Neural cell (in vitro differentiated cells): ENCODE data around the gene PPFIA4.

Source experiments
- EP300 ChIP-seq: fragments of 450-650 bp; conservative IDR thresholded peaks from 2 replicates; pipeline ENCODE4 v1.6.1; 2014; ENCODE audit warnings: antibody characterized with exemption, mild to moderate bottlenecking, moderate library complexity; ENCODE audit not compliant: poor library complexity, severe bottlenecking
- EZH2 ChIP-seq: fragments of 200-600, 300-800 bp; shearing (Covaris generic), sonication (generic); IDR thresholded peaks from 2 replicates; pipeline ENCODE4 v1.6.1; 2014; ENCODE audit warnings: antibody characterized with exemption, low read length, borderline replicate concordance, mild to moderate bottlenecking; ENCODE audit not compliant: insufficient read depth, poor library complexity, severe bottlenecking
- POLR2AphosphoS5 ChIP-seq: IDR thresholded peaks from 2 replicates; pipeline ENCODE4 v1.6.1; 2012
- RAD21 ChIP-seq: fragments of 450-650 bp; conservative IDR thresholded peaks from 2 replicates; pipeline ENCODE4 v1.6.1; 2014; ENCODE audit warnings: antibody characterized with exemption, mild to moderate bottlenecking, moderate library complexity
- SMC3 ChIP-seq: fragments of 450-650 bp; conservative IDR thresholded peaks from 2 replicates; pipeline ENCODE4 v1.6.1; 2014; ENCODE audit warnings: antibody characterized with exemption, mild to moderate bottlenecking, moderate library complexity; ENCODE audit not compliant: poor library complexity
- TAF1 ChIP-seq: IDR thresholded peaks from 2 replicates; pipeline ENCODE4 v1.6.1; 2012; ENCODE audit warnings: low read depth
- TF ChIP-seq, protein P1 (sequence below): fragments of 450-650 bp; IDR thresholded peaks from 2 replicates; pipeline ENCODE4 v1.5.1; 2014; ENCODE audit warnings: antibody characterized with exemption, mild to moderate bottlenecking, moderate library complexity; ENCODE audit not compliant: poor library complexity, severe bottlenecking
- TF ChIP-seq, protein P2 (sequence below): IDR thresholded peaks from 2 replicates; pipeline ENCODE4 v1.6.1; 2012; ENCODE audit warnings: borderline replicate concordance

DNA sequence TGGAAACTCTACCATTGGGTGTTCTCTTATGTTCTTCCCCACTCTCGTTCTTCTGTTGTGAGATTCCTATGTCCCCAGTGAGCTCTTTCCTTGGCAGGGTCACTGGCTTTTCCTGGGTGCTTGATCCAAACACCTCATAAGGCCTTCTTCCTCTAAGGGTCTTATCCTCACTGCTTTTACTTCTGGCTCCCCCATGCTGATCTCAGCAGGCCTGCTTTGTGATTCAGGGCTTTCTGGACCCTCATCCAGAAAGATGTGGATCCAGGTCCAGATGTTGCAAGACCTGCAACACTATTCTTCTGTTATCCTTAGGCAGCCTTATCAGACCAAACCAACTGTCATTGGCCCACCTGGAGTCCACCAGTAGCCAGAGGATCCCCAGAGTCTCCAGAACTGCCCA lies 70.7 kb downstream of the PPFIA4 start:
- TF ChIP-seq, protein P1, sequence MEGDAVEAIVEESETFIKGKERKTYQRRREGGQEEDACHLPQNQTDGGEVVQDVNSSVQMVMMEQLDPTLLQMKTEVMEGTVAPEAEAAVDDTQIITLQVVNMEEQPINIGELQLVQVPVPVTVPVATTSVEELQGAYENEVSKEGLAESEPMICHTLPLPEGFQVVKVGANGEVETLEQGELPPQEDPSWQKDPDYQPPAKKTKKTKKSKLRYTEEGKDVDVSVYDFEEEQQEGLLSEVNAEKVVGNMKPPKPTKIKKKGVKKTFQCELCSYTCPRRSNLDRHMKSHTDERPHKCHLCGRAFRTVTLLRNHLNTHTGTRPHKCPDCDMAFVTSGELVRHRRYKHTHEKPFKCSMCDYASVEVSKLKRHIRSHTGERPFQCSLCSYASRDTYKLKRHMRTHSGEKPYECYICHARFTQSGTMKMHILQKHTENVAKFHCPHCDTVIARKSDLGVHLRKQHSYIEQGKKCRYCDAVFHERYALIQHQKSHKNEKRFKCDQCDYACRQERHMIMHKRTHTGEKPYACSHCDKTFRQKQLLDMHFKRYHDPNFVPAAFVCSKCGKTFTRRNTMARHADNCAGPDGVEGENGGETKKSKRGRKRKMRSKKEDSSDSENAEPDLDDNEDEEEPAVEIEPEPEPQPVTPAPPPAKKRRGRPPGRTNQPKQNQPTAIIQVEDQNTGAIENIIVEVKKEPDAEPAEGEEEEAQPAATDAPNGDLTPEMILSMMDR = no peak
- TF ChIP-seq TAF1 (no peak), POLR2AphosphoS5 (no peak), EZH2 (no peak), RAD21 (no peak), EP300 (no peak), SMC3 (no peak)
- TF ChIP-seq, protein P2, sequence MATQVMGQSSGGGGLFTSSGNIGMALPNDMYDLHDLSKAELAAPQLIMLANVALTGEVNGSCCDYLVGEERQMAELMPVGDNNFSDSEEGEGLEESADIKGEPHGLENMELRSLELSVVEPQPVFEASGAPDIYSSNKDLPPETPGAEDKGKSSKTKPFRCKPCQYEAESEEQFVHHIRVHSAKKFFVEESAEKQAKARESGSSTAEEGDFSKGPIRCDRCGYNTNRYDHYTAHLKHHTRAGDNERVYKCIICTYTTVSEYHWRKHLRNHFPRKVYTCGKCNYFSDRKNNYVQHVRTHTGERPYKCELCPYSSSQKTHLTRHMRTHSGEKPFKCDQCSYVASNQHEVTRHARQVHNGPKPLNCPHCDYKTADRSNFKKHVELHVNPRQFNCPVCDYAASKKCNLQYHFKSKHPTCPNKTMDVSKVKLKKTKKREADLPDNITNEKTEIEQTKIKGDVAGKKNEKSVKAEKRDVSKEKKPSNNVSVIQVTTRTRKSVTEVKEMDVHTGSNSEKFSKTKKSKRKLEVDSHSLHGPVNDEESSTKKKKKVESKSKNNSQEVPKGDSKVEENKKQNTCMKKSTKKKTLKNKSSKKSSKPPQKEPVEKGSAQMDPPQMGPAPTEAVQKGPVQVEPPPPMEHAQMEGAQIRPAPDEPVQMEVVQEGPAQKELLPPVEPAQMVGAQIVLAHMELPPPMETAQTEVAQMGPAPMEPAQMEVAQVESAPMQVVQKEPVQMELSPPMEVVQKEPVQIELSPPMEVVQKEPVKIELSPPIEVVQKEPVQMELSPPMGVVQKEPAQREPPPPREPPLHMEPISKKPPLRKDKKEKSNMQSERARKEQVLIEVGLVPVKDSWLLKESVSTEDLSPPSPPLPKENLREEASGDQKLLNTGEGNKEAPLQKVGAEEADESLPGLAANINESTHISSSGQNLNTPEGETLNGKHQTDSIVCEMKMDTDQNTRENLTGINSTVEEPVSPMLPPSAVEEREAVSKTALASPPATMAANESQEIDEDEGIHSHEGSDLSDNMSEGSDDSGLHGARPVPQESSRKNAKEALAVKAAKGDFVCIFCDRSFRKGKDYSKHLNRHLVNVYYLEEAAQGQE = no peak
